ENCODE measurements around the gene MPPE1. TPM values are rescaled to one million over a fixed set of nuclear protein-coding genes. Genes with fewer than 3 reads are reported as not detected.
"Not testable (repeated sequence)": the region's sequence is repeated elsewhere in the genome, so short reads cannot be mapped to it uniquely, and the experiment has no call there.

MPPE1 gene
- total RNA-seq, 4 donors from 2014 or later: 10.9 to 30.2 (median 24.4) TPM

- TF ChIP-seq POLR2A (IDR thresholded peaks at IDR 0.05; ENCODE audit: low read depth): no peak
- TF ChIP-seq EP300 (IDR thresholded peaks at IDR 0.05): no peak
- TF ChIP-seq, protein P1, sequence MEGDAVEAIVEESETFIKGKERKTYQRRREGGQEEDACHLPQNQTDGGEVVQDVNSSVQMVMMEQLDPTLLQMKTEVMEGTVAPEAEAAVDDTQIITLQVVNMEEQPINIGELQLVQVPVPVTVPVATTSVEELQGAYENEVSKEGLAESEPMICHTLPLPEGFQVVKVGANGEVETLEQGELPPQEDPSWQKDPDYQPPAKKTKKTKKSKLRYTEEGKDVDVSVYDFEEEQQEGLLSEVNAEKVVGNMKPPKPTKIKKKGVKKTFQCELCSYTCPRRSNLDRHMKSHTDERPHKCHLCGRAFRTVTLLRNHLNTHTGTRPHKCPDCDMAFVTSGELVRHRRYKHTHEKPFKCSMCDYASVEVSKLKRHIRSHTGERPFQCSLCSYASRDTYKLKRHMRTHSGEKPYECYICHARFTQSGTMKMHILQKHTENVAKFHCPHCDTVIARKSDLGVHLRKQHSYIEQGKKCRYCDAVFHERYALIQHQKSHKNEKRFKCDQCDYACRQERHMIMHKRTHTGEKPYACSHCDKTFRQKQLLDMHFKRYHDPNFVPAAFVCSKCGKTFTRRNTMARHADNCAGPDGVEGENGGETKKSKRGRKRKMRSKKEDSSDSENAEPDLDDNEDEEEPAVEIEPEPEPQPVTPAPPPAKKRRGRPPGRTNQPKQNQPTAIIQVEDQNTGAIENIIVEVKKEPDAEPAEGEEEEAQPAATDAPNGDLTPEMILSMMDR (IDR thresholded peaks at IDR 0.05): no peak
- TF ChIP-seq POLR2AphosphoS5 (IDR thresholded peaks at IDR 0.05): no peak
- H3K27me3 ChIP-seq: no peaks in the 10 kb centered on the region
- H3K4me1 ChIP-seq: no peaks in the 10 kb centered on the region
- no peak overlapping the region for H3K4me3 ChIP-seq
- no peak for DNase-seq (ENCODE audit: extremely low spot score)
- no peaks in the 10 kb centered on the region for H3K9me3 ChIP-seq
- WGBS: 100% methylated on average over 1 of the region's 1 CpG
- H3K27ac ChIP-seq (replicated peaks in 1 of 4): no peak overlapping the region
- H3K36me3 ChIP-seq: peaks cover 20 to 56% (median 46%) of the 10 kb centered on the region in 4 donors
- intact Hi-C loops (cut with DNase I): no loop called here
Measured at GRCh38 chr18:11897781-11898180, 10.3 kb downstream of the MPPE1 start.

DNA sequence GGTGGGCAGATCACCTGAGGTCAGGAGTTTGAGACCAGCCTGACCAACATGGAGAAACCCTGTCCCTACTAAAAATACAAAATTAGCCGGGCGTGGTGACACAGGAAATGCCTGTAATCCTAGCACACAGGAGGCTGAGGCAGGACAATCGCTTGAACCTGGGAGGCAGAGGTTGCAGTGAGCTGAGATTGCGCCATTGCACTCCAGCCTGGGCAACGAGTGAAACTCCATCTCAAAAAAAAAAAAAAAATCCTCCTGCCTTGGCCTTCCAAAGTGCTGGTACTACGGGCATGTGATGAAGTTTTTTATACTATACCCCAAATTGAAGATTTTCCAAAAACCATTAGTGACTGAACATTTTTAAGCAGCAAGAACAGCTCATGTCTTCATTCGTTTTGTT lies 15.7 kb downstream of the MPPE1 start:
- 72% methylated on average over 7 of the region's 7 CpGs for WGBS
- DNase-seq (ENCODE audit: extremely low spot score): not testable (repeated sequence)

DNA sequence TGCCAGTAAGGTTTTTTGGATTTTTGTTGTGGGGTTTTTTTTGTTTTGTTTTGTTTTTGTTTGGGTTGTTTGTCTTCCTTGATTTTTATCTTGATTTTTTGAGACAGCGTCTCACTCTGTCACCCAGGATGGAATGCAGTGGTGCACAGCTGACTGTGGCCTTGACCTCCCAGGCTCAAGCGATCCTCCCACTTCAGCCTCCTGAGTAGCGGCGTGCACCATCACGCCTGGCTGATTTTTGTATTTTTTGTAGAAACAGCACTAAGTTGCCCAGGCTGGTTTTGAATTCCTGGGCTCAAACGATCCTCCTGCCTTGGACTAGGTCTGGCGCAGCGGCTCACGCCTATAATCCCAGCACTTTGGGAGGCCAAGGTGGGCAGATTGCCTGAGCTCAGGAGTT lies 16.4 kb downstream of the MPPE1 start:
- Histone ChIP-seq H3K4me1 (no peaks in the 10 kb centered on the region), H3K4me3 (no peak overlapping the region), H3K36me3 (peaks cover 45 to 94% (median 76%) of the 10 kb centered on the region in 4 donors), H3K27me3 (no peaks in the 10 kb centered on the region), H3K9me3 (no peaks in the 10 kb centered on the region), H3K27ac (replicated peaks in 1 of 4) (no peak overlapping the region)
- TF ChIP-seq POLR2AphosphoS5 (IDR thresholded peaks at IDR 0.05) (no peak), EP300 (IDR thresholded peaks at IDR 0.05) (no peak), POLR2A (IDR thresholded peaks at IDR 0.05; ENCODE audit: low read depth) (no peak)
- TF ChIP-seq, protein P1 (IDR thresholded peaks at IDR 0.05): no peak
- no peak for DNase-seq (ENCODE audit: extremely low spot score)
- intact Hi-C loops (cut with DNase I): no loop called here
- WGBS: 95% methylated on average over 8 of the region's 9 CpGs

More for the DNA sequence above, 15.7 kb downstream of the MPPE1 start:
- H3K9me3 ChIP-seq; intact Hi-C loops (cut with DNase I); H3K27ac ChIP-seq (replicated peaks in 1 of 4); H3K27me3 ChIP-seq; H3K4me3 ChIP-seq; H3K4me1 ChIP-seq: not testable (repeated sequence)
- peaks cover 42 to 92% (median 70%) of the 10 kb centered on the region in 4 donors for H3K36me3 ChIP-seq

DNA sequence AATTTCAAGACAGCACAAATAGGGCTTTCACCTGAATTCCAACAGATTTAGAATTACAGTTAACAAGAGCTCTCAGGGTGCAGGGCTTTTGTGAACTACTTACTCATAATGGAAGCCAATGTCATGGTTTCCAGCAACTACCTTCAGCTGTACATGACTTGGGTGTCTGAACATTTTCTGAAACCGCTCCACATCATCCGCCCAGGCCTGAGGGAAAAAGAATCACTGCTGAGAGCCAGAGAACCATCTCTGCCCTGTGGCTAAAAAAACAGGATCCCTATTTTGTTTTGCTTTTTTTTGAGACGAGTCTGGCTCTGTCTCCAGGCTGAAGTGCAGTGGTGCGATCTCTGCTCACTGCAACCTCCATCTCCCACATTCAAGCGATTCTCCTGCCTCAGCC lies 18.8 kb downstream of the MPPE1 start:
- Histone ChIP-seq H3K4me3 (no peak overlapping the region), H3K4me1 (no peaks in the 10 kb centered on the region), H3K9me3 (no peaks in the 10 kb centered on the region), H3K27me3 (no peaks in the 10 kb centered on the region), H3K27ac (replicated peaks in 1 of 4) (no peak overlapping the region), H3K36me3 (peaks cover 45 to 99% (median 83%) of the 10 kb centered on the region in 4 donors)
- TF ChIP-seq EP300 (IDR thresholded peaks at IDR 0.05): no peak
- TF ChIP-seq, protein P1 (IDR thresholded peaks at IDR 0.05): no peak
- no peak for TF ChIP-seq POLR2A (IDR thresholded peaks at IDR 0.05; ENCODE audit: low read depth)
- no peak for TF ChIP-seq POLR2AphosphoS5 (IDR thresholded peaks at IDR 0.05)
- intact Hi-C loops (cut with DNase I): no loop called here
- WGBS: 91% methylated on average over 5 of the region's 5 CpGs
- no peak for DNase-seq (ENCODE audit: extremely low spot score)

DNA sequence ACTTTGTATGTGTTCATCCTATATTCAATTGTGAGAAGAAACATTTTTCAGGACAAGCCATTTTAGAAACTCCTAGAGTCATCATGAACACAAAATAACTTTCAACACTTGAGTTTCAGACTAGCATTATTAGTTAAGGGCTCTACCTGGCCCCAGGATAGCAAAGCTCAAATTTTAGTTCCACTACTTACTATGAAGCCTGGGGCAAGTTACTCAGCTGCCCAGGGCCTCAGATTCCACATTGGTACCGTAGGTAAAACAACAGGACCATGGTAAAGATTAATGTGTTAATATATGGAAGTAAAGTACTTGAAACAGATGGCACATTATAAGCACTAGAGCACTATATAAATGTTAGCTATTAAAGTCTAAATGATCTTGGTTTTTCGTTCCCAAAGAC lies 19.4 kb downstream of the MPPE1 start:
- WGBS: 85% methylated on average over 2 of the region's 2 CpGs
- no peak overlapping the region for H3K27ac ChIP-seq (replicated peaks in 1 of 4)
- no peak for DNase-seq (ENCODE audit: extremely low spot score)
- intact Hi-C loops (cut with DNase I): no loop called here
- H3K4me3 ChIP-seq: no peak overlapping the region
- H3K9me3 ChIP-seq: no peaks in the 10 kb centered on the region
- peaks cover 47 to 99% (median 87%) of the 10 kb centered on the region in 4 donors for H3K36me3 ChIP-seq
- no peaks in the 10 kb centered on the region for H3K4me1 ChIP-seq
- no peaks in the 10 kb centered on the region for H3K27me3 ChIP-seq
- TF ChIP-seq, protein P1 (IDR thresholded peaks at IDR 0.05): no peak

All from esophagus muscularis mucosa (tissue), 4 donors.